K562 (cell line): ENCODE measurements around the gene APPL2. TPM values are rescaled to one million over a fixed set of nuclear protein-coding genes. Genes with fewer than 3 reads are reported as not detected.

ENCODE experiments used
- ATAC-seq: fragments of 200-7000 bp; cut with Tn5 transposase; 3 replicates; pipeline ENCODE4 v1.9.1; 2020; ENCODE audit warnings: moderate library complexity
- BruUV-seq: library from RNA; stranded (reverse); fragments of 400-500 nt; replicated peaks from 2 replicates; lab custom pipeline; 2021; lab: Mats Ljungman, UMichigan
- CTCF ChIA-PET: fragments of 300-600 bp; formaldehyde crosslinking; extraction: SDS; loops from one replicate; lab custom pipeline; 2021; ENCODE audit warnings: low intra/inter-chr PET ratio; lab: Yijun Ruan, JAX
- POLR2A ChIA-PET: fragments of 300-600, 350-650 bp; sonication (Branson Sonifier 250); formaldehyde crosslinking; extraction: SDS; loops from one replicate; lab custom pipeline; 2021; ENCODE audit warnings: antibody characterized with exemption, inconsistent platforms; lab: Yijun Ruan, JAX
- DNase-seq, 4 experiments: peaks; one replicate each; pipeline versions ENCODE4 v3.0.0 to v3.0.0-alpha.2; 2011 to 2018; ENCODE audit warnings: low spot score in 3 of 4, mixed read lengths in 3 of 4; ENCODE audit errors: extremely low read depth in 1 of 4
- FAIRE-seq: peaks from 2 replicates; lab custom pipeline; 2011; peaks lifted over from hg19 to GRCh38; lab: Jason Lieb, UNC
- H2AFZ ChIP-seq: 2 replicates; pipeline ENCODE4 v1.6.0; 2011; ENCODE audit warnings: low read depth, low read length, control low read depth, inconsistent platforms
- H3K27ac ChIP-seq: fragments of 200-600 bp; 3 replicates; pipeline ENCODE4 v1.8.0; 2011; ENCODE audit warnings: low read depth, mild to moderate bottlenecking, control low read depth, inconsistent platforms, low read length, moderate library complexity, mixed read lengths; ENCODE audit errors: extremely low read depth
- H3K27me3 ChIP-seq, 2 experiments: fragments of 300-600 bp in 1 of 2; 2 replicates in 1 of 2; 3 replicates in 1 of 2; pipeline versions ENCODE4 v1.6.0 to v1.8.0; 2011; ENCODE audit warnings: inconsistent platforms in 2 of 2, low read length in 2 of 2, mild to moderate bottlenecking in 1 of 2, mixed read lengths in 1 of 2, moderate library complexity in 1 of 2; ENCODE audit not compliant: control insufficient read depth in 2 of 2, insufficient read depth in 2 of 2
- H3K36me3 ChIP-seq: fragments of 300-600 bp; 3 replicates; pipeline ENCODE4 v1.8.0; 2011; ENCODE audit warnings: mild to moderate bottlenecking, low read length, inconsistent platforms; ENCODE audit not compliant: control insufficient read depth, insufficient read depth
- H3K4me1 ChIP-seq, 2 experiments: fragments of 200-600 bp in 1 of 2; replicated peaks in 1 of 2; 2 replicates in 1 of 2; 3 replicates in 1 of 2; pipeline versions ENCODE4 v1.5.1 to v1.8.0; 2011; ENCODE audit warnings: inconsistent platforms in 2 of 2, low read length in 2 of 2, mild to moderate bottlenecking in 1 of 2, mixed read lengths in 1 of 2, moderate library complexity in 1 of 2; ENCODE audit not compliant: control insufficient read depth in 2 of 2, insufficient read depth in 2 of 2
- H3K4me2 ChIP-seq: 2 replicates; pipeline ENCODE4 v1.6.1; 2011; ENCODE audit warnings: low read length, control low read depth, inconsistent platforms, mixed read lengths; ENCODE audit not compliant: insufficient read depth
- H3K4me3 ChIP-seq: fragments of 200-600 bp; sonication (generic), shearing (Covaris generic); 2 replicates; pipeline ENCODE4 v1.5.1; 2016; ENCODE audit warnings: control low read depth, inconsistent platforms
- H3K79me2 ChIP-seq: fragments of 200-600 bp; 3 replicates; pipeline ENCODE4 v1.8.0; 2011; ENCODE audit warnings: low read length, inconsistent platforms; ENCODE audit not compliant: control insufficient read depth, insufficient read depth
- H3K9ac ChIP-seq, 2 experiments: 2 replicates each; pipeline versions ENCODE4 v1.6.0 to v1.6.1; 2011; ENCODE audit warnings: low read depth in 2 of 2, low read length in 2 of 2, control low read depth in 1 of 2, inconsistent platforms in 1 of 2, mild to moderate bottlenecking in 1 of 2, mixed read lengths in 1 of 2; ENCODE audit not compliant: insufficient read depth in 1 of 2
- H3K9me1 ChIP-seq: one replicate; pipeline ENCODE4 v1.6.0; 2011; ENCODE audit warnings: inconsistent platforms, mild to moderate bottlenecking, low read length, moderate library complexity; ENCODE audit not compliant: control insufficient read depth, insufficient read depth
- H3K9me3 ChIP-seq: replicated peaks from 2 replicates; pipeline ENCODE4 v1.5.1; 2011; ENCODE audit warnings: low read depth, low read length, inconsistent platforms; ENCODE audit not compliant: control insufficient read depth, insufficient read depth
- H4K20me1 ChIP-seq: replicated peaks from 2 replicates; pipeline ENCODE4 v1.6.1; 2011; ENCODE audit warnings: low read length, inconsistent platforms, mixed read lengths; ENCODE audit not compliant: control insufficient read depth, insufficient read depth
- HLTF ChIP-seq: fragments of 450-650 bp; IDR thresholded peaks from 2 replicates; pipeline ENCODE4 v1.6.1; 2016
- KAT8 ChIP-seq: fragments of 450-650 bp; IDR thresholded peaks from 2 replicates; pipeline ENCODE4 v1.6.1; 2016; ENCODE audit warnings: low read depth, mild to moderate bottlenecking
- MYBL2 ChIP-seq, 2 experiments: fragments of 450-650 bp in 1 of 2; sonication (generic) in 1 of 2; formaldehyde crosslinking in 1 of 2; IDR thresholded peaks; 2 replicates each; pipeline versions ENCODE4 v1.6.1 to v1.8.1; 2017 to 2022; ENCODE audit warnings: borderline replicate concordance in 1 of 2, inconsistent platforms in 1 of 2, low read depth in 1 of 2, mild to moderate bottlenecking in 1 of 2, missing genetic modification reagents in 1 of 2, moderate library complexity in 1 of 2
- PHF20 ChIP-seq: fragments of 450-650 bp; IDR thresholded peaks from 2 replicates; pipeline ENCODE4 v1.6.1; 2018; ENCODE audit not compliant: partially characterized antibody
- PRMT5 ChIP-seq: sonication (generic); formaldehyde crosslinking; IDR thresholded peaks from 2 replicates; pipeline ENCODE4 v1.5.0; 2020; ENCODE audit warnings: missing genetic modification reagents
- SRSF3 ChIP-seq: fragments of 200-400 bp; formaldehyde crosslinking; IDR thresholded peaks from 2 replicates; pipeline ENCODE4 v1.6.1; 2016; ENCODE audit warnings: mild to moderate bottlenecking, low read length, moderate library complexity; ENCODE audit not compliant: insufficient read depth
- TCF3 ChIP-seq: sonication (generic); formaldehyde crosslinking; IDR thresholded peaks from 2 replicates; pipeline ENCODE4 v1.4.0; 2020; ENCODE audit warnings: mild to moderate bottlenecking, missing genetic modification reagents
- THRA ChIP-seq: fragments of 450-650 bp; IDR thresholded peaks from 2 replicates; pipeline ENCODE4 v1.6.1; 2017; ENCODE audit warnings: mild to moderate bottlenecking, moderate library complexity
- ZNF436 ChIP-seq: fragments of 250-450, 450-650 bp; sonication (Bioruptor Pico); formaldehyde crosslinking; IDR thresholded peaks from 2 replicates; pipeline ENCODE4 v1.7.0; 2020; ENCODE audit warnings: mild to moderate bottlenecking
- WGBS: fragments of 100-300 bp; shearing (Covaris generic); methylation state at CpG from one replicate; pipeline ENCODE4 v1.1.6; 2016; ENCODE audit warnings: low coverage, mixed read lengths; ENCODE audit not compliant: insufficient coverage; ENCODE audit errors: missing lambda C conversion rate; 5-methylcytosine and 5-hydroxymethylcytosine counted together
- in situ Hi-C: fragments of 300-500 bp; cut with MboI; formaldehyde crosslinking; loops from 4 replicates; pipeline ENCODE4 v1.15.0; 2018; ENCODE audit warnings: inconsistent platforms, mixed read lengths
- intact Hi-C: fragments of 100-400 bp; cut with micrococcal nuclease; formaldehyde crosslinking; loops from 2 replicates; pipeline ENCODE4 v1.14.2; 2022
- polyA plus RNA-seq, 8 experiments: library from polyadenylated mRNA; depleted of rRNA in 4 of 8; stranded (reverse) in 5 of 8; unstranded in 3 of 8; fragments of >200 nt; fragmentation: Nextera tagmentation in 2 of 8; fragmentation: Illumina TruSeq in 1 of 8; extraction: Ambion mirVana in 2 of 8; extraction: Trizol in 1 of 8; gene quantifications; 2 replicates each; pipeline versions ENCODE4 v1.2.1 to v1.2.3, GENCODE V29; 2011 to 2014; ENCODE audit warnings: inconsistent platforms in 1 of 8, missing spikeins in 1 of 8
- total RNA-seq, 7 experiments: library from RNA; depleted of rRNA in 6 of 7; stranded (reverse); fragments of >200 nt in 6 of 7; fragmentation: Illumina TruSeq in 2 of 7; extraction: Trizol in 2 of 7; gene quantifications; 2 replicates each; pipeline versions ENCODE4 v1.2.1 to v1.2.3, GENCODE V29; 2011 to 2021; ENCODE audit warnings: low replicate concordance in 1 of 7
- TF ChIP-seq, protein P1 (sequence below), 2 experiments: fragments of 200-800 bp in 1 of 2; sonication (Bioruptor generic) in 1 of 2; sonication (generic) in 1 of 2; formaldehyde crosslinking in 1 of 2; IDR thresholded peaks in 1 of 2; conservative IDR thresholded peaks in 1 of 2; 2 replicates each; pipeline versions ENCODE4 v1.5.0 to v1.6.1; 2016 to 2020; ENCODE audit warnings: missing compliant biosample characterization in 1 of 2, missing genetic modification characterization in 1 of 2, missing genetic modification reagents in 1 of 2

The APPL2 gene
- total and polyA plus RNA-seq, 9 of the 15 experiments (the other 6 are each of a cell fraction or from before 2014, with no cell fraction given), result 2.1 to 14.4 (median 8.2) TPM

GRCh38 chr12:105171691-105172436 is 64.1 kb downstream of the APPL2 start:
- CTCF ChIA-PET, result no interaction called here
- BruUV-seq, result no TSS peak
- peak; percentile 62 for ATAC-seq

GRCh38 chr12:105170139-105170538 is 65.8 kb downstream of the APPL2 start:
- 51% methylated on average over 3 of the region's 3 CpGs for WGBS
- DNase-seq, result no peak
- H3K9me3 ChIP-seq, result no peaks in the 10 kb centered on the region
- no peaks in the 10 kb centered on the region for H3K79me2 ChIP-seq
- H3K4me2 ChIP-seq, result no peak overlapping the region
- no peak for FAIRE-seq
- intact Hi-C loops, result no loop called here
- H2AFZ ChIP-seq, result no peak overlapping the region
- ChIA-PET CTCF (no interaction called here), POLR2A (interaction anchor here (1.0 kb wide), 1 partner anchor 11 kb away, joined by 3 read pairs; no protein-coding TSS in a partner anchor)
- no TSS peak for BruUV-seq
- peak; percentile 66; the same call in 2 of the 3 replicates for ATAC-seq
- H3K4me1 ChIP-seq, result peaks cover 0 to 9% of the 10 kb centered on the region in 2 experiments; a peak in 2 of 5 replicates
- no peak overlapping the region for H3K27ac ChIP-seq
- peaks cover 38% of the 10 kb centered on the region for H3K36me3 ChIP-seq
- no peaks in the 10 kb centered on the region for H3K27me3 ChIP-seq
- no peaks in the 10 kb centered on the region for H4K20me1 ChIP-seq
- in situ Hi-C loops, result no loop called here
- no peak overlapping the region for H3K9ac ChIP-seq
- no peak overlapping the region for H3K4me3 ChIP-seq
- no peaks in the 10 kb centered on the region for H3K9me1 ChIP-seq
- no peak for TF ChIP-seq MYBL2 (IDR thresholded peaks at IDR 0.05; ENCODE audit: low read depth)
- TF ChIP-seq MYBL2 (CRISPR knock-in tag; IDR thresholded peaks at IDR 0.05; ENCODE audit: borderline replicate concordance), result no peak
- no peak for TF ChIP-seq SRSF3
- TF ChIP-seq THRA, result no peak
- no peak for TF ChIP-seq ZNF436 (CRISPR knock-in tag)
- TF ChIP-seq PHF20, result no peak
- no peak for TF ChIP-seq PRMT5 (CRISPR knock-in tag)
- no peak for TF ChIP-seq KAT8
- TF ChIP-seq, protein P1, sequence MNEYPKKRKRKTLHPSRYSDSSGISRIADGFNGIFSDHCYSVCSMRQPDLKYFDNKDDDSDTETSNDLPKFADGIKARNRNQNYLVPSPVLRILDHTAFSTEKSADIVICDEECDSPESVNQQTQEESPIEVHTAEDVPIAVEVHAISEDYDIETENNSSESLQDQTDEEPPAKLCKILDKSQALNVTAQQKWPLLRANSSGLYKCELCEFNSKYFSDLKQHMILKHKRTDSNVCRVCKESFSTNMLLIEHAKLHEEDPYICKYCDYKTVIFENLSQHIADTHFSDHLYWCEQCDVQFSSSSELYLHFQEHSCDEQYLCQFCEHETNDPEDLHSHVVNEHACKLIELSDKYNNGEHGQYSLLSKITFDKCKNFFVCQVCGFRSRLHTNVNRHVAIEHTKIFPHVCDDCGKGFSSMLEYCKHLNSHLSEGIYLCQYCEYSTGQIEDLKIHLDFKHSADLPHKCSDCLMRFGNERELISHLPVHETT (CRISPR knock-in tag; conservative IDR thresholded peaks at IDR 0.05 in 1 of 2, IDR thresholded peaks at IDR 0.05 in 1 of 2), result no peak

More at GRCh38 chr12:105171691-105172436, 64.1 kb downstream of the APPL2 start:
- Histone ChIP-seq H3K36me3 (peaks cover 29% of the 10 kb centered on the region), H3K4me3 (no peak overlapping the region), H4K20me1 (no peaks in the 10 kb centered on the region), H3K27me3 (no peaks in the 10 kb centered on the region), H3K9me1 (no peaks in the 10 kb centered on the region), H3K79me2 (no peaks in the 10 kb centered on the region), H3K27ac (0 out of 3 replicates have a peak overlapping the region, but pooled peaks have one; percentile 18), H3K4me1 (peaks cover 0 to 10% of the 10 kb centered on the region in 2 experiments; a peak in 3 of 5 replicates), H3K9me3 (no peaks in the 10 kb centered on the region), H3K4me2 (no peak overlapping the region; the same call in 1 of the 2 replicates), H2AFZ (no peak overlapping the region), H3K9ac (peak overlapping the region in 1 of 2 experiments; percentile 3; a peak in 1 of 4 replicates)
- in situ Hi-C loops (no loop called here), intact Hi-C loops (no loop called here)
- WGBS, result 32% methylated on average over 6 of the region's 6 CpGs
- TF ChIP-seq TCF3 (CRISPR knock-in tag) (peak; percentile 26; the same call in 1 of the 2 replicates), HLTF (no peak)
- DNase-seq (peak in 1 of 4 experiments; percentile 27), FAIRE-seq (no peak)
- POLR2A ChIA-PET, result interaction anchor here (0.9 to 1.4 kb wide), 4 partner anchors 11 to 439 kb away, joined by 3 to 6 read pairs (median 4); no protein-coding TSS in a partner anchor
